ENCODE measurements around the gene MRPL9.

MRPL9 gene

DNA sequence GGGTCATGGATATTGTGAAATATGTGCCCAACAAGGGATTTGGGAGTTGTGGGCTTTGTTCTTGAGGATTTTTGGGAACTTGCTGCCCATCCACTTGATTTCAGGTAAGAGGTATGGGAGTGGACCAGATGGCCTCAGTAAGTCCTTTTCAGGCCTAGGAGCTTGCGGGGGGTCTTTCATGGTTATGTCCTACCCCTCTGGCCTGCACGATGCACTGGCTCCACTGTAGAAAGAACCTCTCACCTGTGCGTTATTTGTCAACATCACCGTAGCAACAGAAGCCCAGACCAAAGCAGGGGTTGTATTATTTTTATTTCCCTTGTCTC, 33.4 kb downstream of the MRPL9 start:
- TF ChIP-seq, protein P1, sequence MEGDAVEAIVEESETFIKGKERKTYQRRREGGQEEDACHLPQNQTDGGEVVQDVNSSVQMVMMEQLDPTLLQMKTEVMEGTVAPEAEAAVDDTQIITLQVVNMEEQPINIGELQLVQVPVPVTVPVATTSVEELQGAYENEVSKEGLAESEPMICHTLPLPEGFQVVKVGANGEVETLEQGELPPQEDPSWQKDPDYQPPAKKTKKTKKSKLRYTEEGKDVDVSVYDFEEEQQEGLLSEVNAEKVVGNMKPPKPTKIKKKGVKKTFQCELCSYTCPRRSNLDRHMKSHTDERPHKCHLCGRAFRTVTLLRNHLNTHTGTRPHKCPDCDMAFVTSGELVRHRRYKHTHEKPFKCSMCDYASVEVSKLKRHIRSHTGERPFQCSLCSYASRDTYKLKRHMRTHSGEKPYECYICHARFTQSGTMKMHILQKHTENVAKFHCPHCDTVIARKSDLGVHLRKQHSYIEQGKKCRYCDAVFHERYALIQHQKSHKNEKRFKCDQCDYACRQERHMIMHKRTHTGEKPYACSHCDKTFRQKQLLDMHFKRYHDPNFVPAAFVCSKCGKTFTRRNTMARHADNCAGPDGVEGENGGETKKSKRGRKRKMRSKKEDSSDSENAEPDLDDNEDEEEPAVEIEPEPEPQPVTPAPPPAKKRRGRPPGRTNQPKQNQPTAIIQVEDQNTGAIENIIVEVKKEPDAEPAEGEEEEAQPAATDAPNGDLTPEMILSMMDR (IDR thresholded peaks at IDR 0.05; ENCODE audit: low read depth, low read length, missing control alignments): no peak
- DNase-seq (ENCODE audit: low read depth): no peak
- H3K4me3 ChIP-seq (ENCODE audit: low read depth, low read length): no peak overlapping the region

DNA sequence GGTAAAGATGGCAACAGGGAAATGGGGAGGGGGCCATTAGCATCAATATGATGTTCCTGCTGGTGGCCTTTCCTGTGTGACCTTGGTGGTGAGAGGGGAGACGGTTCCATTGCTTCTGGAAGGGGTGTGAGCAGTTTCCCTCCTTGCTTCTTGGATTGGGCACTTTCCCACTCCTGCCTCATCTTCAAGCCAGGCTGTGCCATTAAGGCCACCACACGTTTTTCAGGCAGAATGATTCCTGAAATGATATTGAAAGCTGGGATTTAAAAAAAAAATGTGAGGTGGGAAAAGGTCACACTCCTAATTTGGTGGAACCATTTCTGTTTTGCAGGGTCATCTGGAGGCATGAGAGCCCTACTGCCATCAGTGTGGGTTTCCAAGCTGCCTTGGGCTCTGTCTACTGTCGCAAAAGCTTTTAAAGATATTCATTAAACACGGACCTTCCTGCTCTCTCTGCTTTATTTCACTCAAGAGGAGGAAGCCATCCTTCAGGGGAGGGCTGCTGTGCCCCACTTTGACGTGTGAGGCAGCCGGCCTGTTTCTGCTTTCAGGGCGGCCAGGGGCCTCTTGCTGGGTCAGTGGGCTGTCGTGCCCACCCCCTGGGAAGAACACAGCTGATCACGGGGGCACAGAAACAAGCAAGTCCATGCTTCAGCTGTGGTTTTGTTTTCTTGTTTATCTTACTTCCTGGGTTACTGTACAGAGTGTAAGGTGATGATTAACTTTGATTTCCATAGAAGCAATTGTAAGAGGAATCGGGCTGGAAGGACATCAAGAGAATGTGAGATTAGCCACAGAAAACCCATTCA, 33.9 kb downstream of the MRPL9 start:
- TF ChIP-seq, protein P1 (IDR thresholded peaks at IDR 0.05; ENCODE audit: low read depth, low read length, missing control alignments): no peak
- DNase-seq (ENCODE audit: low read depth): no peak
- no peak overlapping the region for H3K4me3 ChIP-seq (ENCODE audit: low read depth, low read length)

DNA sequence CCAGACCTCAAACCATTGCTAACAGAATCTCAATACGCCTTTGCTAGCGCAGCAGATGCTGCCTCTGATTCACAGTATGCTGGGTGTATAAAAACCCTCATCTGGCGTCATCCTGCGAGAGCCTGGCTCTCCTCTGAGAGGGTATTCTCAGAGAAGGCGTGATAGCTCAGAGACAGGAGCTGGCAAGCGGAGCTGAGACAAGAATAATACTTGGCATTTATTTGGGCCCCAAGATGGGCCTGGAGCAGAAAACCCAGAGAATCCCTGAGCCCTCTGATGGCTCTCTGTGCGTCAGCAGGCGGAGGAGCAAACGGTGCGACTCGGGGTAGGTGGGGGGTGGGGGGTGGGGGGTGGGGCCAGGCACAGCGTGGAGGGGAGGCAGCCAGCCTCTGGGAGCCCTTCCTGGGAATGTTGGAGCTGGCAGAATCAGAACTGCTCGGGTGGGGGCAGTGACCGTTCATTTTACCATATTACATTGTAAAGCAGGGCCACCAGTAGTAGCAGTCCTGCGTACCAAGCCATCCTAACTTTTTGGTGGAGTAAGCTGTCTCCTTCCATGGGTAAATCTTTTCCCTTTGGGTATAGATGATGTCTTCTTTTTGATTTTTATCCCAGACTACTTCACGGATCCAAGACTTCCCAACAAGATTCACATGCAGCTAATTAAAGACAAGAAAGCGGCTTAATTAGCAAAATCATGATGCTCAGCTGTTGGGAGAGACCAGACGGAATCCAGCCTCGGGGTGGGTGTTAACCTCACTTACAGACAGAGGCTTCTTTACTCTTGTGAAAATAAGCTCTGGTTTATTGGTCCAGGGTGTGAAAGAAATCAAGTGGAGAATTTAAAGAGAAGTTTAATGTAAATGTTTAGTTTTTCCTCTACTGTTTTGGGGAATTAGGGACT, 34.9 kb downstream of the MRPL9 start:
- TF ChIP-seq, protein P1 (IDR thresholded peaks at IDR 0.05; ENCODE audit: low read depth, low read length, missing control alignments): no peak
- H3K4me3 ChIP-seq (ENCODE audit: low read depth, low read length): no peak overlapping the region
- DNase-seq (ENCODE audit: low read depth): no peak

- TF ChIP-seq, protein P1 (IDR thresholded peaks at IDR 0.05; ENCODE audit: low read depth, low read length, missing control alignments): no peak
- no peak for DNase-seq (ENCODE audit: low read depth)
- H3K4me3 ChIP-seq (ENCODE audit: low read depth, low read length): no peak overlapping the region
Measured at GRCh38 chr1:151723726-151724370, 39.4 kb downstream of the MRPL9 start.

DNA sequence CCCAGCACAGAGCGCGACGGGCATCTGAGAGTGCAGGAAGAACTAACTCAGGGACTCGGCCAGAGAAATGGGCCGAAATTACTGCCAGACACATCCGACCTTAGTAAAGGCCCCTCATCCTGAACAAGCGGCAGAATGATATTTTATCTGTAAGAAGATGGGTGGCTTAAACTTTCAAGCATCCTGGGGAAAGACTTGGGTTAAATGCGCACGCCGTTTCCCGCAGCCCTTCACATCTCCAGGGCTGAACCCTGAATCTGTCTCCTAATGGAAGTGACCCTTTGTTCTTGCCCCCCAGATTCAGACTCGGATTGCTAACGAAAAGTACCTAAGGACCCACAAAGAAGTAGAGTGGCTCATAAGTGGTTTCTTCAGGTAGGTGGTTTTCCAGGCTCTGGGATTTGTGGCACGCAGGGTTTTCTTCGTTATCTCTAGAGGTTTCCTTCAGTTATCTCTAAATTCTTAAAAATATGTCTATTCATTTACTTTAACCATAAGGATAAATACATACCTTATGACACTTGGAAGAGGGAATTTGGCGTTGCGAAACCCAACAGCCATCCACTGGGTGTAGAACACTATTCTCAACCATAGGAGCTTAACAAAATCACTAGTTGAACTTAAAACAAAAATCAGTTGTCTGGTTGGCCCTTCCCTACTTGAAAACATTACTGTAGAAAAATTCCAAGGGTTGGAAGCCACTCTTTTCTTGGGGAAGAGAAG, 41.3 kb downstream of the MRPL9 start:
- DNase-seq (ENCODE audit: low read depth): no peak
- TF ChIP-seq, protein P1 (IDR thresholded peaks at IDR 0.05; ENCODE audit: low read depth, low read length, missing control alignments): no peak
- peak overlapping the region; percentile 51 for H3K4me3 ChIP-seq (ENCODE audit: low read depth, low read length)

- TF ChIP-seq, protein P1 (IDR thresholded peaks at IDR 0.05; ENCODE audit: low read depth, low read length, missing control alignments): no peak
- peak within 1 kb of the TSS; percentile 56 for H3K4me3 ChIP-seq (ENCODE audit: low read depth, low read length)
- peak; percentile 3 for DNase-seq (ENCODE audit: low read depth)
Measured at GRCh38 chr1:151720974-151721787, 42.1 kb downstream of the MRPL9 start, which contains the start of gene RIIAD1. Gene RIIAD1, plus strand, starts transcription at chr1:151721522. Its CDS starts 15 bp downstream, at chr1:151721537.
